GM12865 (cell line): Measurements from ENCODE around the gene MSMP.

ENCODE experiments used
- DNase-seq: peaks from one replicate; pipeline ENCODE4 v3.0.0; 2010; ENCODE audit warnings: low read depth
- H3K4me3 ChIP-seq: 2 replicates; pipeline ENCODE4 v1.5.1; 2011; ENCODE audit warnings: mild to moderate bottlenecking, low read depth, low read length, control low read depth
- CTCF ChIP-seq: IDR thresholded peaks from 2 replicates; pipeline ENCODE4 v1.5.1; 2011; ENCODE audit warnings: low read length, control low read depth, low read depth, inconsistent platforms; ENCODE audit not compliant: insufficient read depth; ENCODE audit errors: missing control alignments

The MSMP gene

GRCh38 chr9:35793461-35793860 is 39.4 kb upstream of the MSMP start:
- TF ChIP-seq CTCF: no peak
- no peak for DNase-seq
- H3K4me3 ChIP-seq: no peak overlapping the region

- no peak for DNase-seq
- H3K4me3 ChIP-seq: no peak overlapping the region
- no peak for TF ChIP-seq CTCF
Measured at GRCh38 chr9:35792826-35793225, 38.8 kb upstream of the MSMP start.

GRCh38 chr9:35792024-35792813 is 38.1 kb upstream of the MSMP start:
- no peak for TF ChIP-seq CTCF
- no peak overlapping the region for H3K4me3 ChIP-seq

GRCh38 chr9:35791297-35791921 is 37.3 kb upstream of the MSMP start, which contains the start of gene NPR2:
Gene NPR2 (plus strand): TSS chr9:35791591. CDS start chr9:35792409, 818 bp downstream.
- TF ChIP-seq CTCF: no peak
- H3K4me3 ChIP-seq: no peak within 1 kb of the TSS
- no peak for DNase-seq

More at GRCh38 chr9:35792024-35792813, 38.1 kb upstream of the MSMP start:
- no peak for DNase-seq

- TF ChIP-seq CTCF: peak; percentile 83
- H3K4me3 ChIP-seq: no peak overlapping the region
- peak; percentile 74 for DNase-seq
Measured at GRCh38 chr9:35790385-35791296, 36.6 kb upstream of the MSMP start.

GRCh38 chr9:35790025-35790384 is 35.9 kb upstream of the MSMP start:
- DNase-seq: no peak
- no peak for TF ChIP-seq CTCF
- no peak overlapping the region for H3K4me3 ChIP-seq
